ENCODE measurements around the gene FGF23. TPM values are rescaled to one million over a fixed set of nuclear protein-coding genes. Genes with fewer than 3 reads are reported as not detected.

The FGF23 gene
- total and polyA plus RNA-seq, 2 of the 4 experiments (the other 2 are of a cell fraction) = not detected

DNA sequence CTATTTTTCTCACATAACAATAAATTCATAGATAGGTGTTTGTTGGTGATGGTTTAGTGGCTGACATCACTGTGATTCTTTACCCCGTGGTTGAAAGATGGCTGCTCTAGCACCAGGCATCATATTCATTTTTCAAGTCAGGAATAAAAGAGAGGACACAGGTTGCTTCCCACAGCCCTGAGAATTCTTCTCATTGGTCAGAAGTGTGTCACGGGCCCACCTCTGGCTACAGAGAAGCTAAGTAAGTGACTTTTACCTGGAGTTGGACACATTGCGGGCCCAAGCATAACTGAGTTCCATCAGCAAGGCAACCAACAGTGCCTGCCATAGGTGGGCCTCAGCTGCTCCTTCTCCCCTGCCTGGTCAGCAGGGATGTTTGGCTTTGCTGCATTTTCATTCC lies 27.6 kb upstream of the FGF23 start:
- ATAC-seq (ENCODE audit: low read depth) = no peak

More for the DNA sequence above, 27.6 kb upstream of the FGF23 start:
- peaks cover 6% of the 10 kb centered on the region; the same call in 1 of the 2 replicates for H3K27me3 ChIP-seq (ENCODE audit: control insufficient read depth, insufficient read depth, low read length)
- no peaks in the 10 kb centered on the region for H3K36me3 ChIP-seq (ENCODE audit: control insufficient read depth, insufficient read depth, low read length)
- TF ChIP-seq RAD21 (IDR thresholded peaks at IDR 0.05; ENCODE audit: low read length) = no peak
- TF ChIP-seq BHLHE40 (IDR thresholded peaks at IDR 0.05; ENCODE audit: low read depth, low read length) = no peak
- TF ChIP-seq, protein P1, sequence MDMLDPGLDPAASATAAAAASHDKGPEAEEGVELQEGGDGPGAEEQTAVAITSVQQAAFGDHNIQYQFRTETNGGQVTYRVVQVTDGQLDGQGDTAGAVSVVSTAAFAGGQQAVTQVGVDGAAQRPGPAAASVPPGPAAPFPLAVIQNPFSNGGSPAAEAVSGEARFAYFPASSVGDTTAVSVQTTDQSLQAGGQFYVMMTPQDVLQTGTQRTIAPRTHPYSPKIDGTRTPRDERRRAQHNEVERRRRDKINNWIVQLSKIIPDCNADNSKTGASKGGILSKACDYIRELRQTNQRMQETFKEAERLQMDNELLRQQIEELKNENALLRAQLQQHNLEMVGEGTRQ (IDR thresholded peaks at IDR 0.05; ENCODE audit: low read depth, low read length) = no peak
- no peak for TF ChIP-seq CEBPB (IDR thresholded peaks at IDR 0.05; ENCODE audit: low read depth, low read length)
- TF ChIP-seq POLR2A (IDR thresholded peaks at IDR 0.05; ENCODE audit: low read depth, low read length) = no peak
- TF ChIP-seq CHD1 (IDR thresholded peaks at IDR 0.05; ENCODE audit: low read depth, low read length) = no peak
- TF ChIP-seq, protein P2, sequence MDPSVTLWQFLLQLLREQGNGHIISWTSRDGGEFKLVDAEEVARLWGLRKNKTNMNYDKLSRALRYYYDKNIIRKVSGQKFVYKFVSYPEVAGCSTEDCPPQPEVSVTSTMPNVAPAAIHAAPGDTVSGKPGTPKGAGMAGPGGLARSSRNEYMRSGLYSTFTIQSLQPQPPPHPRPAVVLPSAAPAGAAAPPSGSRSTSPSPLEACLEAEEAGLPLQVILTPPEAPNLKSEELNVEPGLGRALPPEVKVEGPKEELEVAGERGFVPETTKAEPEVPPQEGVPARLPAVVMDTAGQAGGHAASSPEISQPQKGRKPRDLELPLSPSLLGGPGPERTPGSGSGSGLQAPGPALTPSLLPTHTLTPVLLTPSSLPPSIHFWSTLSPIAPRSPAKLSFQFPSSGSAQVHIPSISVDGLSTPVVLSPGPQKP (IDR thresholded peaks at IDR 0.05; ENCODE audit: borderline replicate concordance, low read depth, low read length) = no peak
- TF ChIP-seq FOS (IDR thresholded peaks at IDR 0.05; ENCODE audit: low read depth, low read length) = no peak
- TF ChIP-seq, protein P3, sequence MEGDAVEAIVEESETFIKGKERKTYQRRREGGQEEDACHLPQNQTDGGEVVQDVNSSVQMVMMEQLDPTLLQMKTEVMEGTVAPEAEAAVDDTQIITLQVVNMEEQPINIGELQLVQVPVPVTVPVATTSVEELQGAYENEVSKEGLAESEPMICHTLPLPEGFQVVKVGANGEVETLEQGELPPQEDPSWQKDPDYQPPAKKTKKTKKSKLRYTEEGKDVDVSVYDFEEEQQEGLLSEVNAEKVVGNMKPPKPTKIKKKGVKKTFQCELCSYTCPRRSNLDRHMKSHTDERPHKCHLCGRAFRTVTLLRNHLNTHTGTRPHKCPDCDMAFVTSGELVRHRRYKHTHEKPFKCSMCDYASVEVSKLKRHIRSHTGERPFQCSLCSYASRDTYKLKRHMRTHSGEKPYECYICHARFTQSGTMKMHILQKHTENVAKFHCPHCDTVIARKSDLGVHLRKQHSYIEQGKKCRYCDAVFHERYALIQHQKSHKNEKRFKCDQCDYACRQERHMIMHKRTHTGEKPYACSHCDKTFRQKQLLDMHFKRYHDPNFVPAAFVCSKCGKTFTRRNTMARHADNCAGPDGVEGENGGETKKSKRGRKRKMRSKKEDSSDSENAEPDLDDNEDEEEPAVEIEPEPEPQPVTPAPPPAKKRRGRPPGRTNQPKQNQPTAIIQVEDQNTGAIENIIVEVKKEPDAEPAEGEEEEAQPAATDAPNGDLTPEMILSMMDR (conservative IDR thresholded peaks at IDR 0.05; ENCODE audit: low read depth, low read length) = no peak
- no peak for TF ChIP-seq SMC3 (IDR thresholded peaks at IDR 0.05; ENCODE audit: low read depth, low read length)
- no peak for TF ChIP-seq MXI1 (IDR thresholded peaks at IDR 0.05; ENCODE audit: borderline replicate concordance, low read depth, low read length)
- no peak for TF ChIP-seq RCOR1 (IDR thresholded peaks at IDR 0.05; ENCODE audit: insufficient replicate concordance, low read length)
- TF ChIP-seq NFE2L2 (IDR thresholded peaks at IDR 0.05; ENCODE audit: low read depth, low read length) = no peak
- no peak for TF ChIP-seq RFX5 (IDR thresholded peaks at IDR 0.05; ENCODE audit: low read depth, low read length)
- no peak for TF ChIP-seq MAZ (IDR thresholded peaks at IDR 0.05; ENCODE audit: borderline replicate concordance, low read depth, low read length)
- no peak for TF ChIP-seq MAFK (IDR thresholded peaks at IDR 0.05; ENCODE audit: low read depth, low read length)
- H3K4me1 ChIP-seq (ENCODE audit: control insufficient read depth, insufficient read depth, low read length) = no peaks in the 10 kb centered on the region
- no peak overlapping the region for H3K9ac ChIP-seq (ENCODE audit: low read depth, low read length)
- no peak overlapping the region for H4K5ac ChIP-seq (ENCODE audit: low read depth, low read length)
- no peak overlapping the region for H4K8ac ChIP-seq (ENCODE audit: low read depth in 2 of 2, low read length in 2 of 2)
- no peak overlapping the region for H2AFZ ChIP-seq (replicated peaks; ENCODE audit: low read length, poor library complexity)
- in situ Hi-C loops (cut with MboI; ENCODE audit: low sequenced_read_pairs) (no loop called here), dilution Hi-C loops (cut with HindIII; ENCODE audit: low sequenced_read_pairs, unreplicated experiment) (no loop called here), intact Hi-C loops (cut with micrococcal nuclease) (no loop called here)
- DNase-seq = no peak
- ChIA-PET POLR2A (ENCODE audit: unreplicated experiment) (no interaction called here), CTCF (no interaction called here)
- H4K91ac ChIP-seq (ENCODE audit: insufficient read depth, low read depth, low read length) = no peak overlapping the region
- no peak overlapping the region for H2BK120ac ChIP-seq (ENCODE audit: low read depth, low read length)
- H3K23ac ChIP-seq (ENCODE audit: low read depth, low read length) = no peak overlapping the region
- H3K56ac ChIP-seq (ENCODE audit: extremely low read depth, insufficient read depth, low read length) = no peak overlapping the region
- no peaks in the 10 kb centered on the region for H3K79me1 ChIP-seq (ENCODE audit: low read depth in 1 of 2, low read length in 2 of 2)
- no peak overlapping the region for H3K4ac ChIP-seq (ENCODE audit: low read depth, low read length)
- H2BK15ac ChIP-seq (ENCODE audit: low read depth, low read length) = no peak overlapping the region
- H3K27ac ChIP-seq (ENCODE audit: insufficient read depth, low read length) = no peak overlapping the region
- no peaks in the 10 kb centered on the region for H3K9me1 ChIP-seq (ENCODE audit: insufficient read depth, low read length)
- H3K9me3 ChIP-seq (ENCODE audit: control insufficient read depth, insufficient read depth, low read length) = no peaks in the 10 kb centered on the region
- no peak overlapping the region for H2AK9ac ChIP-seq (replicated peaks; ENCODE audit: low read depth, low read length, poor library complexity)
- WGBS, 2 experiments (ENCODE audit: extremely low coverage in 2 of 2, insufficient read length in 1 of 2) = 20% methylated on average over 1 of the region's 3 CpGs; no CpG with 5 or more reads in 1 of the 2 experiments
- BruUV-seq (replicated peaks) = no TSS peak
- no peak overlapping the region for H3K4me3 ChIP-seq (ENCODE audit: insufficient read depth, low read depth, low read length)
- H3K18ac ChIP-seq (ENCODE audit: low read depth, low read length) = no peak overlapping the region
- H4K20me1 ChIP-seq (ENCODE audit: insufficient read depth, low read length) = no peaks in the 10 kb centered on the region
- no peak overlapping the region for H3K14ac ChIP-seq (replicated peaks; ENCODE audit: low read depth, low read length)
- no peak overlapping the region for H2BK20ac ChIP-seq (ENCODE audit: low read depth, low read length)
- no peak overlapping the region for H3K4me2 ChIP-seq (ENCODE audit: low read depth, low read length)
- H2AK5ac ChIP-seq (ENCODE audit: low read depth, low read length) = no peak overlapping the region
- no peak overlapping the region for H2BK5ac ChIP-seq (ENCODE audit: low read depth, low read length, poor library complexity, severe bottlenecking)

Measured in IMR-90 (cell line).